Nephron (organoid): ENCODE data around the gene C1orf105.

ENCODE experiments used
- H3K27ac Mint-ChIP-seq, 3 experiments: 2 replicates each; pipeline ENCODE4 v1.8.0; 2020; ENCODE audit warnings: mixed read lengths in 3 of 3, mild to moderate bottlenecking in 2 of 3, moderate library complexity in 1 of 3
- H3K27me3 Mint-ChIP-seq: 2 replicates; pipeline ENCODE4 v1.8.0; 2021; ENCODE audit warnings: low read depth, mild to moderate bottlenecking, moderate library complexity, mixed read lengths
- H3K36me3 Mint-ChIP-seq: 2 replicates; pipeline ENCODE4 v1.8.0; 2020; ENCODE audit warnings: low read depth, mixed read lengths
- H3K4me1 Mint-ChIP-seq: 2 replicates; pipeline ENCODE4 v1.8.0; 2020; ENCODE audit warnings: mixed read lengths
- H3K4me3 Mint-ChIP-seq, 3 experiments: 2 replicates each; pipeline ENCODE4 v1.8.0; 2020; ENCODE audit warnings: mild to moderate bottlenecking in 3 of 3, mixed read lengths in 3 of 3, moderate library complexity in 2 of 3
- H3K9me3 Mint-ChIP-seq: 2 replicates; pipeline ENCODE4 v1.8.0; 2020; ENCODE audit warnings: mixed read lengths
- TF ChIP-seq, protein P1 (sequence below), 3 experiments: fragments of 200-600 bp; sonication (generic); IDR thresholded peaks; one replicate each; pipeline ENCODE4 v1.5.0; 2021; ENCODE audit warnings: antibody characterized with exemption in 3 of 3; ENCODE audit not compliant: unreplicated experiment in 3 of 3

C1orf105 gene

DNA sequence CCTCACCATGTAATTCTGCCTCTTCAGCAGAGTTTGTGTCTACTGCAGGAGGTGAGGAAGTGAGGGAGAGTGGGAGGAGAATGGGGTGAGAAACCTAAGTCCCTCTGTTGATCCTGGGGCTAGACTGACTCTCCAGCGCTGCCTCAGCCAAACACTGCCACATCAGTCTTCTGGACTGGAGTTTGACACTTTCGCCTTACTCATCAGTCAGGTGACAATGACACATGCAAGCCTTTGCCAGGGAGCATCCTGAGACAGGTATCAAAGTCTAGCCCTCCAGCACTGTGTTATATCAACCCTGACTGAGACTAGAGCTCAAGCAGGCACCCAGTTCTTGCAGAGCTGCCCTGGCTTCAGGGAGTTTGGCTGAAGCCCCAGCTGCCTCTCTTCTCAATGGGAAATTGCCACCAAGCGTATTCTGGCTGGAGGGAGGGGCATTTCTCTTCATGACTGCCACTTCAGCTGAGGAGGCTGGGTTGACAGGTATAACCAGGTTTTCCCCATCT lies 79.2 kb downstream of the C1orf105 start:
- H3K9me3 Mint-ChIP-seq, result no peaks in the 10 kb centered on the region
- TF ChIP-seq, protein P1, sequence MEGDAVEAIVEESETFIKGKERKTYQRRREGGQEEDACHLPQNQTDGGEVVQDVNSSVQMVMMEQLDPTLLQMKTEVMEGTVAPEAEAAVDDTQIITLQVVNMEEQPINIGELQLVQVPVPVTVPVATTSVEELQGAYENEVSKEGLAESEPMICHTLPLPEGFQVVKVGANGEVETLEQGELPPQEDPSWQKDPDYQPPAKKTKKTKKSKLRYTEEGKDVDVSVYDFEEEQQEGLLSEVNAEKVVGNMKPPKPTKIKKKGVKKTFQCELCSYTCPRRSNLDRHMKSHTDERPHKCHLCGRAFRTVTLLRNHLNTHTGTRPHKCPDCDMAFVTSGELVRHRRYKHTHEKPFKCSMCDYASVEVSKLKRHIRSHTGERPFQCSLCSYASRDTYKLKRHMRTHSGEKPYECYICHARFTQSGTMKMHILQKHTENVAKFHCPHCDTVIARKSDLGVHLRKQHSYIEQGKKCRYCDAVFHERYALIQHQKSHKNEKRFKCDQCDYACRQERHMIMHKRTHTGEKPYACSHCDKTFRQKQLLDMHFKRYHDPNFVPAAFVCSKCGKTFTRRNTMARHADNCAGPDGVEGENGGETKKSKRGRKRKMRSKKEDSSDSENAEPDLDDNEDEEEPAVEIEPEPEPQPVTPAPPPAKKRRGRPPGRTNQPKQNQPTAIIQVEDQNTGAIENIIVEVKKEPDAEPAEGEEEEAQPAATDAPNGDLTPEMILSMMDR (IDR thresholded peaks at IDR 0.05; ENCODE audit: unreplicated experiment in 3 of 3), result no peak

DNA sequence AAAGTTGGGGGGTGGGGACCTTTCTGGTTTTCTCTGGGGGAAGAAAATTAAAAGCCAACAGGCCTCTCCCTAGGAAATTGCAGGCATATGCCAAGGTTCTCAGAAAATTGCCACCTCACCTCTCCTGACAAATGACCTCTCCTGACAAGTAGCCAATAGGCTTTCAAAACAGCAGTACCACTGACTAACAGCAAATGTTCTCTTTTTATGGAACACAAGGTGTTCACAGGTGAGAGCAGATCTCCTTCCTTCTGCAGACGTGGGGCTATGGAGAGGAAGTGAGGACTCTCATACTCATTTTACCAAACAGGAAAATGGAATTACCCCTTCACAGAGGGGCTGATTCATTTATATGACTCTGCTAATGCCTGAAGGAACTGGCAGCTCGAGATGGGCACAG lies 79.7 kb downstream of the C1orf105 start:
- H3K4me3 Mint-ChIP-seq, result no peak overlapping the region
- H3K9me3 Mint-ChIP-seq, result no peaks in the 10 kb centered on the region
- no peaks in the 10 kb centered on the region for H3K27me3 Mint-ChIP-seq
- no peaks in the 10 kb centered on the region for H3K36me3 Mint-ChIP-seq
- H3K27ac Mint-ChIP-seq, result no peak overlapping the region
- TF ChIP-seq, protein P1 (IDR thresholded peaks at IDR 0.05; ENCODE audit: unreplicated experiment in 3 of 3), result no peak
- H3K4me1 Mint-ChIP-seq, result peaks cover 30% of the 10 kb centered on the region

More for the DNA sequence above, 79.2 kb downstream of the C1orf105 start:
- H3K27me3 Mint-ChIP-seq, result no peaks in the 10 kb centered on the region
- no peak overlapping the region for H3K4me3 Mint-ChIP-seq
- no peaks in the 10 kb centered on the region for H3K36me3 Mint-ChIP-seq
- H3K27ac Mint-ChIP-seq, result no peak overlapping the region
- H3K4me1 Mint-ChIP-seq, result peaks cover 30% of the 10 kb centered on the region

DNA sequence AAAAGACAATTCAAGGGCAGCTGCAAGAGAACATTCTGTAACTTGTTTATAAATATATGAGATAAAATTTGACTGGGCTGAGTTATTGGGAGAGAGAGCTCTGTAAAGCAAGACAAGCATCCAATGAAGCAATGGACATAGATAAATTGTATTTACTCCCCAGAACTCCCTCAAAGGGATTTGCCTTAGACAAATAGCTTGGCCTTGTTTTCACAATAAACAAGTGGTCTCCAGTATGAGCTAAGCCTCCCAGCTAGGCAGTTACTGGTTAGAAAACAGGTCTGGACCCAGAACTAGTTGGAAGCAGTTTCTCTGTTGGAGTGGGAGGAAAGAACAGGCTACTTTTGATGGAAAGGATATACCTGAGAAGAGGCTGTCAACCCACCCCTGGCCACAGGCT lies 87.3 kb downstream of the C1orf105 start:
- H3K27me3 Mint-ChIP-seq, result no peaks in the 10 kb centered on the region
- H3K9me3 Mint-ChIP-seq, result no peaks in the 10 kb centered on the region
- H3K27ac Mint-ChIP-seq, result no peak overlapping the region
- no peaks in the 10 kb centered on the region for H3K36me3 Mint-ChIP-seq
- H3K4me3 Mint-ChIP-seq, result no peak overlapping the region
- H3K4me1 Mint-ChIP-seq, result no peaks in the 10 kb centered on the region
- TF ChIP-seq, protein P1 (IDR thresholded peaks at IDR 0.05; ENCODE audit: unreplicated experiment in 3 of 3), result no peak

DNA sequence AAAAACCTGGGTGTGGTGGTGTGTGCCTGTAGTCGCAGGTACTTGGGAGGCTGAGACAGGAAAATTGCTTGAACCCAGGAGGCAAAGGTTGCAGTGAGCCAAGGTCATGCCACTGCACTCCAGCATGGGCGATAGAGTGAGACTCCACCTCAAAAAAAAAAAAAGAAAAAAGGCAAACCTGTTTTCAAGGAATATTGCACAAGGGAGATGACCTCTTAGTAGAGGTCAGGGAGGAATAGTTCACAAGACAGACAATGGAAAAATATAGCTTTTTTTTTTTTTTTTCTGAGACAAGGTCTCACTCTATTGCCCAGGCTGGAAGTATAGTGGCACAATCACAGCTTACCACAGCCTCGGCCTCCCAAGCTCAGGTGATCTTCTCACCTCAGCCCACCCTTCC lies 90.0 kb downstream of the C1orf105 start:
- H3K4me1 Mint-ChIP-seq, result no peaks in the 10 kb centered on the region
- no peaks in the 10 kb centered on the region for H3K27me3 Mint-ChIP-seq
- H3K27ac Mint-ChIP-seq, result no peak overlapping the region
- no peak overlapping the region for H3K4me3 Mint-ChIP-seq
- no peaks in the 10 kb centered on the region for H3K9me3 Mint-ChIP-seq
- H3K36me3 Mint-ChIP-seq, result no peaks in the 10 kb centered on the region
- TF ChIP-seq, protein P1 (IDR thresholded peaks at IDR 0.05; ENCODE audit: unreplicated experiment in 3 of 3), result no peak

DNA sequence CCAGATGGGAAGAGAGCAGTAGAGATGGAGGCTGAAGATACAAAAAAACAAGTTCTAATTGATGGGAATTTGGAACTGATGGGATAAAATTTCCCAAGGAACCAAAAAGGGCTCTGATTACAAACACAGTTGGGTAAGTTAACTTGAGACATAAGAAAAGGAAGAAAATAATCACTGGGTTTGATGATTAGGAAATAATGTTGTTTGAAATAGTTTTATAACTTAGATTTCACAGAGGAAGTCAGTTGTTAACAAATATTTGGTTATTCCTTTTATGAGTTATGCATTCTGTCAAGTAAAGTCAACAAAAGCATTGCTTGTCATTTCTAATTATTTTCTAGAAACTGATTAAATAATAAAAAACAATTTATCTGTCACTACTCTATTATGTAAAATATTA lies 92.1 kb downstream of the C1orf105 start:
- H3K4me3 Mint-ChIP-seq, result no peak overlapping the region
- TF ChIP-seq, protein P1 (IDR thresholded peaks at IDR 0.05; ENCODE audit: unreplicated experiment in 3 of 3), result no peak

DNA sequence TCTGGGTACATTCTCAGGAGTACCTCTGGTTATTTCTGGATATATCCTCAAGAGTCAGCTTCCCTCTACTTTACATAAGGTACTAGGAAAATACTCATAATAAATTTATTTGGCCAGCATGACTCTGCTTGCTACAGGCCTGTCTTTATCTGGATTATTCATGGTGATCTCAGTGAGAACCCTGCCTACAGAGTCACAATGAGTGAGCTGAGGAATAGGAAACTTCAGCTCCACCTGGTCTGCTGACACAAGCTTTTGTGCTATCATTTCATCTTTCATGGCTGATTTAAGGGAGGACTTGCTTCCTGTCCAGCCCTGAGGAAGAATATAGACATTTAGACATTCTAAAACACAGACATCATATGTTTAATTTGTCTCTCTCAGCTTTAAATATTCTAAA lies 93.0 kb downstream of the C1orf105 start:
- H3K36me3 Mint-ChIP-seq, result no peaks in the 10 kb centered on the region
- no peaks in the 10 kb centered on the region for H3K27me3 Mint-ChIP-seq
- H3K9me3 Mint-ChIP-seq, result no peaks in the 10 kb centered on the region
- no peaks in the 10 kb centered on the region for H3K4me1 Mint-ChIP-seq
- H3K27ac Mint-ChIP-seq, result peak overlapping the region in 1 of 3 experiments; percentile 46
- TF ChIP-seq, protein P1 (IDR thresholded peaks at IDR 0.05; ENCODE audit: unreplicated experiment in 3 of 3), result no peak
- H3K4me3 Mint-ChIP-seq, result no peak overlapping the region

More for the DNA sequence above, 92.1 kb downstream of the C1orf105 start:
- H3K4me1 Mint-ChIP-seq, result no peaks in the 10 kb centered on the region
- no peaks in the 10 kb centered on the region for H3K36me3 Mint-ChIP-seq
- H3K27me3 Mint-ChIP-seq, result no peaks in the 10 kb centered on the region
- H3K27ac Mint-ChIP-seq, result peak overlapping the region in 1 of 3 experiments; percentile 29
- H3K9me3 Mint-ChIP-seq, result no peaks in the 10 kb centered on the region
